ENCODE data around the gene CNKSR2. TPM values are rescaled to one million over a fixed set of nuclear protein-coding genes. Genes with fewer than 3 reads are reported as not detected.
A peak's percentile ranks its signal among the peaks of the same experiment; 100 is the strongest.

CNKSR2 gene
- total RNA-seq, 1 experiment from 2014 or later = 2.0 TPM

- no peaks in the 10 kb centered on the region for H3K9me2 ChIP-seq (replicated peaks; ENCODE audit: low read length)
- ChIA-PET CTCF (no interaction called here), POLR2A (ENCODE audit: unreplicated experiment) (no interaction called here)
- H3K4me3 ChIP-seq (ENCODE audit: low read length) = no peak overlapping the region
- BruUV-seq (replicated peaks) = no TSS peak
- DNase-seq (no peak), ATAC-seq (no peak)
- no peak overlapping the region for H3K9ac ChIP-seq (ENCODE audit: low read length)
- no peaks in the 10 kb centered on the region for H3F3A ChIP-seq (ENCODE audit: low read length, unreplicated experiment)
- TF ChIP-seq EZH2 (IDR thresholded peaks at IDR 0.05; ENCODE audit: low read length, unreplicated experiment) (no peak), CTCF (conservative IDR thresholded peaks at IDR 0.05; ENCODE audit: low read depth, low read length) (no peak), EZH2phosphoT487 (IDR thresholded peaks at IDR 0.05; ENCODE audit: borderline replicate concordance, low read length) (no peak)
- H3K79me2 ChIP-seq (ENCODE audit: low read length) = no peaks in the 10 kb centered on the region
- H4K20me1 ChIP-seq (ENCODE audit: low read length) = no peaks in the 10 kb centered on the region
- no peaks in the 10 kb centered on the region for H3K27me3 ChIP-seq (ENCODE audit: low read length)
- no peaks in the 10 kb centered on the region for H3K9me3 ChIP-seq (ENCODE audit: low read length)
- intact Hi-C loops (cut with micrococcal nuclease) = no loop called here
- H3K36me3 ChIP-seq (ENCODE audit: low read depth, low read length) = no peaks in the 10 kb centered on the region
- H3K4me1 ChIP-seq (ENCODE audit: insufficient read depth, low read length) = no peaks in the 10 kb centered on the region
- no peak overlapping the region for H3K4me2 ChIP-seq (ENCODE audit: low read length)
- H3K27ac ChIP-seq (ENCODE audit: low read length) = no peak overlapping the region
- no peak overlapping the region for H2AFZ ChIP-seq (ENCODE audit: low read length)
Measured at GRCh38 chrX:21632027-21632426, 257.8 kb downstream of the CNKSR2 start.

DNA sequence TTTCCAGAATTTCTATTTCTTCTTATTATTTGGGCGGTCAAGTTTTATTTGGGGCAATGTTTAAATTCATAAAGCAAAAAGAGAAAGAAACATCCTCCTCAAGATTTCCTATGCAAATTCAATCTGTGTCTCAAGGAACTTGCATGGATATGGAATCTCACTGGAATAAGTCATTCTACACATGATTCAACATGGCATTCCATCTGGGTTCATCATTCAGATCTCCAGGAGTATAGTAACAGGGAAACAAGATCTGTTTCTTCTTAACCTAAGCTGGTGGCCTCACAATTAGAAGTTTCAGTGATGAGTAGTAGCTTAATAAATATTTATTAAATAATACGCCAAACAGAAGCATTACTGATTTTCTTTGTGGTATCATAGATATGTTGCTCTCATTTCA is 264.1 kb downstream of the CNKSR2 start:
- Histone ChIP-seq H3K4me1 (ENCODE audit: insufficient read depth, low read length) (no peaks in the 10 kb centered on the region; the same call in 1 of the 2 replicates), H3K79me2 (ENCODE audit: low read length) (no peaks in the 10 kb centered on the region), H3K4me3 (ENCODE audit: low read length) (no peak overlapping the region), H3K9me2 (replicated peaks; ENCODE audit: low read length) (no peaks in the 10 kb centered on the region), H3F3A (ENCODE audit: low read length, unreplicated experiment) (no peaks in the 10 kb centered on the region), H3K27me3 (ENCODE audit: low read length) (no peaks in the 10 kb centered on the region), H3K9ac (ENCODE audit: low read length) (no peak overlapping the region), H2AFZ (ENCODE audit: low read length) (no peak overlapping the region), H3K4me2 (ENCODE audit: low read length) (no peak overlapping the region), H3K27ac (ENCODE audit: low read length) (no peak overlapping the region), H3K36me3 (ENCODE audit: low read depth, low read length) (no peaks in the 10 kb centered on the region), H4K20me1 (ENCODE audit: low read length) (no peaks in the 10 kb centered on the region), H3K9me3 (ENCODE audit: low read length) (no peaks in the 10 kb centered on the region)
- intact Hi-C loops (cut with micrococcal nuclease) = no loop called here
- ChIA-PET POLR2A (ENCODE audit: unreplicated experiment) (no interaction called here), CTCF (no interaction called here)
- TF ChIP-seq CTCF (conservative IDR thresholded peaks at IDR 0.05; ENCODE audit: low read depth, low read length) (no peak), EZH2phosphoT487 (IDR thresholded peaks at IDR 0.05; ENCODE audit: borderline replicate concordance, low read length) (no peak), EZH2 (IDR thresholded peaks at IDR 0.05; ENCODE audit: low read length, unreplicated experiment) (no peak)
- peak; percentile 47 for DNase-seq
- BruUV-seq (replicated peaks) = no TSS peak
- no peak; the same call in 1 of the 2 replicates for ATAC-seq

DNA sequence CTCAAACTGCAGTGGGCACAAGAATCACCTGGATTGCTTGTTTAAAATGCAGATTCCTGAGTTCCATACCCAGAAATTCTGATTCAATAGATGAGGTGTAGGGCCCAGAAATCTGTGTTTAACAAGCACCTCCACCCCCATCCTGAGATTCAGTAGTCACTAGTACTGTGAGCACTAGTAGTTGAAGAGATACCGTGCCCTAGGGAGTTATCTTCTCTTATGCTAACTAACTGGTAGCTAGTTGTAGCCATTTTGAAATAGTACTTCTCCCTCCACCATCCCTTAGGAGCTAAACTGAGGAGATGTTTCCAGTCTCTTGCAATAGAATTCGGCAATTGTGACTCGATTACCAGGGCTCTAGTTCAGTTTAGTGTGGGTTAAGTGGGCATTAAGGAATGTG is 265.6 kb downstream of the CNKSR2 start:
- POLR2A ChIA-PET (ENCODE audit: unreplicated experiment) = no interaction called here
- no peak for TF ChIP-seq EZH2phosphoT487 (IDR thresholded peaks at IDR 0.05; ENCODE audit: borderline replicate concordance, low read length)
- no peak for TF ChIP-seq CTCF (conservative IDR thresholded peaks at IDR 0.05; ENCODE audit: low read depth, low read length)
- TF ChIP-seq EZH2 (IDR thresholded peaks at IDR 0.05; ENCODE audit: low read length, unreplicated experiment) = no peak
- no peak overlapping the region for H3K9ac ChIP-seq (ENCODE audit: low read length)
- H3K4me2 ChIP-seq (ENCODE audit: low read length) = no peak overlapping the region
- BruUV-seq (replicated peaks) = no TSS peak
- H3K36me3 ChIP-seq (ENCODE audit: low read depth, low read length) = no peaks in the 10 kb centered on the region
- H3K27ac ChIP-seq (ENCODE audit: low read length) = no peak overlapping the region
- H3K4me3 ChIP-seq (ENCODE audit: low read length) = no peak overlapping the region
- ATAC-seq = no peak
- no peaks in the 10 kb centered on the region for H3K9me3 ChIP-seq (ENCODE audit: low read length)
- intact Hi-C loops (cut with micrococcal nuclease) = no loop called here
- H3F3A ChIP-seq (ENCODE audit: low read length, unreplicated experiment) = no peaks in the 10 kb centered on the region
- H3K27me3 ChIP-seq (ENCODE audit: low read length) = no peaks in the 10 kb centered on the region
- no peak for DNase-seq
- H3K4me1 ChIP-seq (ENCODE audit: insufficient read depth, low read length) = no peaks in the 10 kb centered on the region; the same call in 1 of the 2 replicates
- no peaks in the 10 kb centered on the region for H3K9me2 ChIP-seq (replicated peaks; ENCODE audit: low read length)
- no peaks in the 10 kb centered on the region for H3K79me2 ChIP-seq (ENCODE audit: low read length)
- no peak overlapping the region for H2AFZ ChIP-seq (ENCODE audit: low read length)
- CTCF ChIA-PET = no interaction called here
- H4K20me1 ChIP-seq (ENCODE audit: low read length) = no peaks in the 10 kb centered on the region

All from PC-3 (cell line).